ENCODE measurements around the gene NXPE4. TPM values are rescaled to one million over a fixed set of nuclear protein-coding genes. Genes with fewer than 3 reads are reported as not detected.

Gene NXPE4
- total and polyA plus RNA-seq, 9 of the 15 experiments (the other 6 are each of a cell fraction or from before 2014, with no cell fraction given): not detected

GRCh38 chr11:114571712-114572111, 23.9 kb downstream of the NXPE4 start (continued):
- no peak for TF ChIP-seq ZNF347 (CRISPR knock-in tag; IDR thresholded peaks at IDR 0.05; ENCODE audit: low read depth)
- no peak for TF ChIP-seq ZNF197 (CRISPR knock-in tag; IDR thresholded peaks at IDR 0.05; ENCODE audit: low read depth)
- TF ChIP-seq RBM25 (IDR thresholded peaks at IDR 0.05; ENCODE audit: low read depth, low read length, severe bottlenecking): no peak
- no peak for TF ChIP-seq FOXJ2 (tag; IDR thresholded peaks at IDR 0.05)

- in situ Hi-C loops (cut with MboI): no loop called here
- TF ChIP-seq TAL1 (IDR thresholded peaks at IDR 0.05) (peak; percentile 47; the same call in 1 of the 2 replicates), CBFA2T3 (IDR thresholded peaks at IDR 0.05) (peak; percentile 63), TEAD4 (IDR thresholded peaks at IDR 0.05; ENCODE audit: low read length) (peak; percentile 21; the same call in 1 of the 2 replicates), TEAD4 (CRISPR knock-in tag; IDR thresholded peaks at IDR 0.05; ENCODE audit: borderline replicate concordance) (no peak), FOXP1 (CRISPR knock-in tag; IDR thresholded peaks at IDR 0.05) (no peak), ZBTB34 (CRISPR knock-in tag; IDR thresholded peaks at IDR 0.05) (no peak), SMAD2 (IDR thresholded peaks at IDR 0.05; ENCODE audit: low read depth, low read length) (no peak), CBFA2T2 (conservative IDR thresholded peaks at IDR 0.05) (peak; percentile 33), TCF3 (CRISPR knock-in tag; IDR thresholded peaks at IDR 0.05) (peak; percentile 48; the same call in 1 of the 2 replicates)
- BruUV-seq (replicated peaks): no TSS peak
These were observed 25.8 kb downstream of the NXPE4 start for GRCh38 chr11:114569801-114570200.

More at GRCh38 chr11:114569801-114570200, 25.8 kb downstream of the NXPE4 start:
- no peaks in the 10 kb centered on the region for H4K20me1 ChIP-seq (replicated peaks; ENCODE audit: control insufficient read depth, insufficient read depth, low read length)
- ChIA-PET POLR2A (no interaction called here), CTCF (ENCODE audit: low intra/inter-chr PET ratio) (no interaction called here)
- H3K27me3 ChIP-seq (ENCODE audit: control insufficient read depth in 2 of 2, insufficient read depth in 2 of 2, low read length in 2 of 2): no peaks in the 10 kb centered on the region
- WGBS (ENCODE audit: insufficient coverage, low coverage, missing lambda C conversion rate): 9% methylated on average over 3 of the region's 3 CpGs
- FAIRE-seq (no peak), ATAC-seq (no peak), DNase-seq (ENCODE audit: extremely low read depth in 1 of 4, low spot score in 3 of 4) (peak in 2 of 4 experiments; percentile 18 to 32)
- peak overlapping the region; percentile 47; the same call in 1 of the 2 replicates for H2AFZ ChIP-seq (ENCODE audit: low read depth, low read length)
- H3K36me3 ChIP-seq (ENCODE audit: control insufficient read depth, insufficient read depth, low read length): no peaks in the 10 kb centered on the region
- H3K4me2 ChIP-seq (ENCODE audit: insufficient read depth, low read length): no peak overlapping the region
- no peaks in the 10 kb centered on the region for H3K9me1 ChIP-seq (ENCODE audit: control insufficient read depth, insufficient read depth, low read length)
- H3K4me1 ChIP-seq (replicated peaks in 1 of 2; ENCODE audit: control insufficient read depth in 2 of 2, insufficient read depth in 2 of 2, low read length in 2 of 2): no peaks in the 10 kb centered on the region
- no peak overlapping the region for H3K9ac ChIP-seq (ENCODE audit: insufficient read depth in 1 of 2, low read depth in 2 of 2, low read length in 2 of 2)
- no peak overlapping the region for H3K27ac ChIP-seq (ENCODE audit: extremely low read depth, low read depth, low read length)
- no peaks in the 10 kb centered on the region for H3K79me2 ChIP-seq (ENCODE audit: control insufficient read depth, insufficient read depth, low read length)
- intact Hi-C loops (cut with micrococcal nuclease): no loop called here
- no peaks in the 10 kb centered on the region for H3K9me3 ChIP-seq (replicated peaks; ENCODE audit: control insufficient read depth, insufficient read depth, low read depth, low read length)
- H3K4me3 ChIP-seq: no peak overlapping the region

Data from K562 (cell line).